Epidermal melanocyte (primary cell): Measurements from ENCODE around the gene ROCK2.
"Not testable (repeated sequence)": the region's sequence is repeated elsewhere in the genome, so short reads cannot be mapped to it uniquely, and the experiment has no call there.

Experiments
- DNase-seq: peaks from one replicate; pipeline ENCODE4 v3.0.0; 2011; ENCODE audit warnings: low spot score; ENCODE audit not compliant: insufficient read length

Gene ROCK2

DNA sequence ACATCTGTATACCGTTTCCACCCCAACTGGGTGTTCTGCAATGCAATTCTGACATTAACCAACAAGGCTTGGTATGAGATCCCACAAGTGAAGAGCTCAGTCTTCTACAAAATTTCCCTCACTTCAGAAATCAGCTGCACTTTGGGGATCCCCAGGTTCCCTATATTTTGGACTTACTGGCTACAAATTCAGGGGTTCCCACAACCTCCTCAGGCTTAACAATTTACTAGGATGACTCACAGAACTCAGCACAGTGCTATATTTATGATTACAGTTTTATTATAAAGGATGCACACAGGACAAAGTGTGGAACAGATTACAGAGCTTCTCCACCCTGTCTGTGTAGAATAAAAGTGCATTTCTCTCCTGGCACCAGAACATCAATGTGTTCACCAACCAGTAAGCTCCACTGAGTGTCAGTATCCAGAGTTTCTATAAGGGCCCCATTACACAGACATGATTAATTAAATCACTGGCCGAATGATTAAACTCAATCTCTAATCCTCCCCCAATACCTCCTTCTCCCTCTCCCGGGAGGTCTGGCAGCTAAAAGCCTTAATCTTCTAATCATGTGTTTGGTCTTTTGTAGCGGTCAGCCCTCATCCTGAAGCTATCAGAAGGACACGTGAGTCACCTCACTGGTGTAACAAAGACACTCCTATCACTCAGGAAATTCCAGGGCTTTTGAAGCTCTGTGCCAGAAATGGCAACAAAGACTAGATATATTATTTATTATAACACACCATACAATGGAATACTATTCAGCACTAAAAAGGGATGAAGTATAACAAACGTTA is 104.6 kb downstream of the ROCK2 start:
- no peak for DNase-seq

- no peak for DNase-seq
Observed at GRCh38 chr2:11239147-11239546, 105.3 kb downstream of the ROCK2 start.

DNA sequence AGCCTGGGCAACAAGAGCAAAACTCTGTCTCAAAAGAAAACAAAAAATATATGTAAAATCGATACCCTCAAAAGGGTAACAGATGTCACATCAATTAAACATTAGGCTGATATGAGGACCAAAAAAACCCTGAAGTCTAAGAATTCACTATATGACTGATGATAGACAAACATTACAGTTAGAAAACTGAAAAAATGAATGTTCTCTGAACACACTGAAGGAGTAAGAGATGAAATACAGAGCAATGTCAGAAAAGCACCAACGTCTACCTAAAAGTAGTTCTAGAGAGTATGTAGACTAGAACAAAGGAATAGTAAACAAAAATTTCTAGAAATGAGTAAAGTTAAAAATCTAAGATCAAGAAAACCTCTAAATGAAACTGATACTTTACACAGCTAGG is 107.3 kb downstream of the ROCK2 start:
- DNase-seq: no peak

- no peak for DNase-seq
Observed at GRCh38 chr2:11236335-11236734, 108.1 kb downstream of the ROCK2 start.

DNA sequence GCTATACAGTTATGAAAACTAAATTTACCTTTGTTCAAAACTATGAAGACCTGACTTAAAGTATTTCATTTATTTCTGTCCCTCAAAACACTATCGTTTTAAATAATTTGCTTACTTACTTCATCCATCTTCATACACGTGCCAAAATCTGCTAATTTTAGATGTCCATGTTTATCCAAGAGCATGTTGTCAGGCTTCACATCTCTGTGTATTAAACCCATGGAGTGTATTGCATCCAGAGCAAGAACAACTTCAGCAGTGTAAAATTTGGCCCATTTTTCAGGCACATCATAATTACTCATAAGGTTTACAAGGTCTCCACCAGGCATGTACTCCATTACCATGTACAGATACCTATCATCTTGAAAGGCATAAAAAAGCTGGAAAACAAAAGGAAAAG is 108.9 kb downstream of the ROCK2 start:
- no peak for DNase-seq

GRCh38 chr2:11234309-11234708 is 110.1 kb downstream of the ROCK2 start:
- DNase-seq: no peak

- not testable (repeated sequence) for DNase-seq
Observed at GRCh38 chr2:11231193-11231592, 113.2 kb downstream of the ROCK2 start.

DNA sequence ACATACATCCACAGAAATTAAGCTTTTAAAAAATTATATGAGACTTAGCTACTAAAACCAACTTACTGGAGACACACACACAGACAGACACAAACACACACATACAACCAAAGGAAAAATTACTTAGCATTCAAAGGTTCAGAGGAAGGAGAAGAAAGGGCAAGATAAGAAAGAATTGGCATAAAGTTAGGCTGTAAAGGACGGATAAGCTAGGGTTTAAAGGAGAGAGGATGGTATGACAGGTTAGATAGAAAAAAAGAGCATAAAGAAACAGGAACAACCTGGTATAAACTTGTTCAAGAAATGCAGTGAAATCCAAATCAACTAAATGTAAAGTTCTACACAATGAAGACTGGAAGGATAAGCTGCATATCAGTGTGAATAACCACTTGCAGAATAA is 115.7 kb downstream of the ROCK2 start:
- DNase-seq: no peak

GRCh38 chr2:11227595-11227994 is 116.8 kb downstream of the ROCK2 start:
- peak; percentile 35 for DNase-seq

GRCh38 chr2:11224887-11225286 is 119.5 kb downstream of the ROCK2 start:
- no peak for DNase-seq

GRCh38 chr2:11222845-11223244 is 121.6 kb downstream of the ROCK2 start:
- DNase-seq: no peak

GRCh38 chr2:11220445-11220844 is 124.0 kb downstream of the ROCK2 start:
- no peak for DNase-seq

GRCh38 chr2:11215407-11215806 is 129.0 kb downstream of the ROCK2 start:
- no peak for DNase-seq

- no peak for DNase-seq
Observed at GRCh38 chr2:11214770-11215169, 129.7 kb downstream of the ROCK2 start.

GRCh38 chr2:11213975-11214374 is 130.5 kb downstream of the ROCK2 start:
- DNase-seq: no peak

DNA sequence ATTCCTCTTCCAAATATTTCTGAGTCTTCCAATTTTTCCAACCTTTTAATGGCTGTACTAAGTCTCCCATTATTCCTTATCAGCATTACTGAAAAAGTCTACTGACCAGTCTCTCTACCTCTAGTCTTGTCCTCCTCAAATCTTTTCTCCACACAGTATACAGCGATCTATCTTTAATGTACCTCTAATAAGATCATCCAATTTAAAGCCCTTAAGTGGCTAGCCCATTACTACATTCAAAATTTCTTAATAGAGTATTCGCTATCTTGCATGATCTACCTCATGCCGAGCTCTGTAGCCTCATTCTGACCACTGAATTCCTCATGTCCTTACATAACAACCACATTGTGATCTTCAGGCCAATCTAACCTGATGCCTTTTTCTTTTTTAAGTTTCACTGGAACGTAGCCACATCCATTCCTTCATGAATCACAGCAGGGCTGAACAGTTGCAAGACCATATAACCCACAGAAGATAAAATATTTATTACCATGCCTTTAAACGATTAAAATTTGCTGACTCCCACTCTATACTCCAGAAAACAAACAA is 131.3 kb downstream of the ROCK2 start:
- no peak for DNase-seq

- DNase-seq: no peak
Observed at GRCh38 chr2:11212645-11213044, 131.8 kb downstream of the ROCK2 start.

DNA sequence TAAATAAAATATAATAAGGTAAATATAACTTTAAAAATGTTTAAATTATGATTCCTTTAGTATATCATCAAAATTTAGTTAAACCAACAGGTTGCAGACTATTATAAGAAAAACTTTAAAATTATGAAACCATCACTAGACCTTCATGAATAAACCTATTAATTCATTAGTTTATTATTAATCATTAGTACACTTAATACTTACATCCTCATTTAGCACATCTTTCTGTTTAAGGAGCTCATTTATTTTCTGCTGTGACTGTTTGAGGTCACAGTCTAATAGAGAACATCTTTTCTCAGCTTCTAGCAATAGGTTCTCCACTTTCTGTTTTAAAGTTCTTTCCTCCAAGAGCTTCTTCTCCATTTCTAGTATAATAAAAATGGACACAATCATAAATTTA is 136.4 kb downstream of the ROCK2 start:
- no peak for DNase-seq

DNA sequence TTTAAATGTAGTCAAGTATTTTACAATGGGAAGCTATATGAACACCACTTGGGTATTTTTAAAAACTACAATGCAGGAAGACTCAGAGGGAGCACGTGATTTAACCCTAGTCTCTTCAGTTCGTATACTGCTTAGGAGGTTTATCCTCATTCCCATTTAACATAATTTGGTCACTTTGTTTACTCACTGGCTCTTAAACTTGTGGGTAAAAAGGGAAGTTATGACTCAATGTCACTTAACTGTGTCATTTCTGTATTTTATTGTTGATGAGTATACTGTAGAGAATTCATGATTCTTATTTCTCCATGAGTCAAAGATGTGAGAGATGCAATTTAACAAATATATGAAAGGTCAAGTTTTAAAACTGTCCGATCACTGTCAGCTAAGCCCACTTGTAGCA is 141.0 kb downstream of the ROCK2 start:
- no peak for DNase-seq

- no peak for DNase-seq
Observed at GRCh38 chr2:11201969-11202368, 142.5 kb downstream of the ROCK2 start.

- DNase-seq: no peak
Observed at GRCh38 chr2:11200651-11201050, 143.8 kb downstream of the ROCK2 start.

DNA sequence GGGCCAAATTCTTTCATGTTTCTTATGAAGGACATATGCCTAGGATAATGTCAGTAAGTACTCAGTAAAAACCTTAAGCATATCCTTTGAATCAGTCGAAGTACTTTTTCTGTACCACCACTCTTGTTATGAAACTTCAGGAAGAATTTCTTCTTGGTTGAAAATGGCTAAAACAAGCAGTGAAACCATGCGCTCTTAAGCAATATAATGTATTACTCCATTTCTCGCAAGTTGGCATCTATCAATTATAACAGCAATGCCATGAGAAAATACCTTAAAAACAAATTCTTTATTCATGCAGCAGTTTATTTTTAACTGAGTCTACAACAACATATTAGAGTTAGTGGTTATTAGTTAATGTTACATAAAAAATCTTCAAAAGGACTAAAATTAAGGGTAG is 148.2 kb downstream of the ROCK2 start:
- DNase-seq: no peak

DNA sequence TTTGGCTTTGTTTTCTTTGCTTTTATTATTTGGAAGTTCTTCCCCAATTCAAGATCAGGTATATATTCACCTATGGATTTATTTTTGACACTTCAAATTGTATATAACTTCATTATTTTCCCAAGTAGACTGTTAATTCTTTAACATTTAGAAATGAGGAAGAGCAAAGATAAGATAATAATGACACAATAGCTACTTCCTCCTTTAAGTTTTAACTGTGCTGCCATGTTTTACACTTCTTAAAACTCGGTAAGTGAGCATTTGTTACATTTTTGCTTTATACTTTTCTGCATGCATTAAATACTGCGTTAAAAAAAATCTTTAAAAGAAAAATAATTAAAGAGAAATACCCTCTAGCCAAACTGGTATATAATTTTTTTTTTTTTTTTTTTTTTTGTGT is 156.7 kb downstream of the ROCK2 start:
- DNase-seq: no peak
